Measurements from ENCODE around the gene AKR7A3.

AKR7A3 gene

DNA sequence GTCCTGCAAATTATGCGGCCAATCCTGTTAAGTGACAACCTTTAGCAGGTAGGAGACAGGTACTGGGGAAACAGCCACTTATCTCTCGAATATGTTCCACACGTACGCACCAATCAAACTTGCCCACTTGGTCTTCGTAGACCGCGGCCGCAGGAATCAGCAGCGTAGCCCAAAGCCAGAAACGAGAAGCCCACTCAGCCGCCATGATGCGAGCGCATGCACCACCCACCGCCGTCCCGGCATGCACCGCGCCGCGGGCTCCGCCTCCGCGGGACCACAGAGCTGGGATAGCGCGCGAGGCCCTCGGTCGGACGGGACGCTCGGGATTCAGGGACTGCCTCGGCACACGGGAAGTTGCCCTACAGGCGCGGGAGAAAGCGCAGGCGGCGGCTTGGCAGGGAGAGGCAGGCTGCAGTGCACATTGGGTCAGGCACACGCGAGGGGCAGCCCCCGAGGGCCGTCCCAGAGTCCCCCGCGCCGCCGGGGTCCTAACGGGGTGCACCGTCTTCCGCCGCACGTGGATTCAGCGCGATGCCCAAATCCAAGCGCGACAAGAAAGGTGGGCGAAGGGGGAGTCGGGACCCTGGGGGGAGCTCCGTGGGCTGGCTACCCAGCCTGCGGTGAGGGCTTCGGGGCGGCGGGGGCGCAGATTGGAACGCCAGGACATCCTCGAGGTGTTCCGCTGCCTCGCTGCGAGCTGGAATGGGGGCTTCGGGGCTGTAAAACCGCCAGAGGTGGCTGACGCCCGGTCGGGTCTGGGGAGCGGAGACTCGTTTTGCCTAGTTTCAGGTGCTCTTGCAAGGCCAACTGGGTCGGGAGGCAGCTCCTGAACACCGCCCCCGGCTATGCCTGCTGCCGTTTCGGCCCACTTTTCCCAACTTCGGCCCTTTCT is 37.0 kb downstream of the AKR7A3 start, which contains the start of the genes EMC1 and MRTO4:
TSS of gene EMC1 (minus strand) at position 220 of the 892 bp plus-strand sequence. CDS start at position 205, 15 bp downstream.
TSS of gene MRTO4 (plus strand) at position 501 of the 892 bp plus-strand sequence. CDS start at position 532, 31 bp downstream.
- DNase-seq, result peak; percentile 66 to 85

- DNase-seq, result no peak
Observed at GRCh38 chr1:19250629-19251304, 37.8 kb downstream of the AKR7A3 start.

- peak in 1 of 2 experiments; percentile 7 for DNase-seq
Observed at GRCh38 chr1:19240673-19241538, 47.7 kb downstream of the AKR7A3 start.

GRCh38 chr1:19239876-19240275 is 48.7 kb downstream of the AKR7A3 start:
- no peak for DNase-seq

DNA sequence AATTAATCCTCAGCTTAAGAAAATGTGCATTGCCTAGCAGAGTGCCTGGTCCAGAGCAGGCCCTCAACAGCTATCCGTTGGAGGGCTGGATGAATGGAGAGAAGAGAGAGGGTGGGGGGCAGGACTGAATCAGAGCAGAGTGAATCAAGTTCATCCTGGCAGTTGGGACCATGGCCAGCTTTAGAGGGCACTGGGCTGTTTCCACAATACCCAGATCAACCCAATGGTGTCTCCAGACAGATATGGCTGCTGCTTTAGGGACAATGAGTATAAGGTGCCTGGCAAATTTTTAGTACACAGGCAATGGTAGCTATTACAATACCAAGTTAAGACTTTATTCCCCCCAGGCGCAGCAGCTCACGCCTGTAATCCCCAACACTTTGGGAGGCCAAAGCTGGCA is 54.3 kb downstream of the AKR7A3 start:
- DNase-seq, result no peak
